DMS153 treated with DMSO at 0.1 percent for 48 hours (cell line): ENCODE measurements around the gene MS4A15.
"Not testable (repeated sequence)": the region's sequence is repeated elsewhere in the genome, so short reads cannot be mapped to it uniquely, and the experiment has no call there.

Source experiments
- DNase-seq: peaks from one replicate; lab custom pipeline; 2025; ENCODE audit not compliant: unreplicated experiment; lab: John Stamatoyannopoulos, UW

The MS4A15 gene, protein sequence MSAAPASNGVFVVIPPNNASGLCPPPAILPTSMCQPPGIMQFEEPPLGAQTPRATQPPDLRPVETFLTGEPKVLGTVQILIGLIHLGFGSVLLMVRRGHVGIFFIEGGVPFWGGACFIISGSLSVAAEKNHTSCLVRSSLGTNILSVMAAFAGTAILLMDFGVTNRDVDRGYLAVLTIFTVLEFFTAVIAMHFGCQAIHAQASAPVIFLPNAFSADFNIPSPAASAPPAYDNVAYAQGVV

DNA sequence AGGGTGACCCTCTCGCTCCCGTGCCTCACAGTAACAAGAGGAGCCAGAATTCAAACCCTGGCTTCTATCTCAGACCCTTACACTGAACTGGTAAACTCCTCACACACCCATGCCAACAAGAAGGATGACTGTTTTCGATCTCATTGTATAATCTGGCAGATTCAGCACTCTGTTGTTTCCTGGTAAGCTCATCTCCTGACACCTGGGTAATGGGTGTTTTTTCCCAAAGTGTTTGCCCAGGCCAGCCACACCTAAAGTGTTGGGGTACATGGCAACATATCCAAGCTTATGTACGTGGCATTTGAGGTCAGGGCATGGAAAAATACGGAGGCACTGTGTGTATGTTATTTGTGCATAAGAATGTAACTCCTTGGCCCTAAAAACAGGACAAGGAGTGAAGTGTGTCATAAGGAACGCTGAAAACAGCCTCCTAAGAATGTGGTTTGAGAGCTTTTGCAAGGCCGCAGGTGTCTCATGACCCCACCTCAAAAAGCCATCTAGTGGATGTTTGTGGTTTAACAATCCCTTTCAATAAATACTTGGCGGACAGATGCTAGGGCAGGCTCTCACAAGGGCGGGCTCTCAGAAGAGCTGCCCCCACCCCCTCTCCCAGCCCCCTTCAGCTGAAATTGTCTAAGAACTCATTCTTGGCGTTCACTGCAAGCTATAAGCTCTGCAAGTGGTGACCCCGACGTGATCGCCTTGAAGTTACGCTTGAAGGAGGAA lies at the start of gene MS4A15:
TSS of gene MS4A15 (plus strand) at position 561 of the 726 bp plus-strand sequence. CDS start 6,867 bp downstream, outside the sequence.
- DNase-seq = no peak

DNA sequence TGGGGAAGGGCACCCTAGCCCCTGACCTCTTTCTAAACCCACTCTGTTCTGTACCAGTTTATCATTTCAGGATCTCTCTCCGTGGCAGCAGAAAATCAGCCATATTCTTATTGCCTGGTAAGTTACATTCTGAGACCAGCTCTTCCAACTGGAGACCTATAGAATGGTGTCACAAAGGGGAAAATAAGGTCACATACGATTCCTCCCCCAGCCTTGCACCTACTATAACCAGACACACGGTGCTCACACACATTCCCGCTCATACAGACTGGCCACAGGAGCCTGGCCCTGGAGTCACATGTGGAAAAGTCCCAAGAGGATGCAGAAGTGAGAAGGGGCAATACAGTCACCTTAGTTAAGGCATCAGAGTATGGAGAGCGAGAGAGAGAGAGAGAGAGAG lies 49.7 kb upstream of the MS4A15 start:
- no peak for DNase-seq

DNA sequence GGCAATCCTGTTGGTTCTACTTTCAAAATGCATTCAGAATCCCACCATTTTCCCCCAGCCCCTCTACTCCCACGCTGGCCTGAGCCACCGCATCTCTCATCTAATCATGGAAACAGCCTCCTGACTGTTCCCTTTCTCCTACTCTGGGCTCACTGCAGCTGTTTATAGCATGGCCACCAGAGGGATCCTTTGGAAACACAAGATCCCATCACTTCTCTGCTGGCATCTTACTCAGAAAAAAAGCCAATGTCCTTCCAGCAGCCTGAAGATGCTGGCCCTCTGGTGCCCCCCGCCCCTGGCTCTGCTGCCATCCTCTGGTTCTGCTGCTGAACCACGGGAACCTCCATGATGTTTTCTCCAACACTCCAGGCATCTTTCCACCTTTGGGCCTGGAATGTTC lies 46.2 kb upstream of the MS4A15 start:
- no peak for DNase-seq

DNA sequence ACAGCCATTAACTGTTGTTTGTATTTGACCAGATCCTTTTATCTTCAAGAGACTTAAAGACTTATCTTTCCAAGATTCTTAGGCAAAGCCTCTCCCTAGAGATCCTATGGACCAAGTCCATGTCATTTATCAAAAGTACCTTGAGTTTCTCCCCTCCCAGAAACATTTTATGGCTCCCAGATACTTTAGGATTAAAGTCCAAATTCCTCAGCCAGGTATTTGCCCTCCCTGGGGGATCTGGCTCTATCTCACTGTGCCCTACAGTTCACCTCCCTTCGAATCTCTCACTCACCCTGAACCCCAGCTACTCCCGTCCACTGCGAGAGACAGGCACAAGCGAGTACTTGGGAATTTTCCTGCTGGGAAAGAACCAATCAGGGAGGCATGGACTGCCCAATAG lies 45.4 kb upstream of the MS4A15 start:
- DNase-seq = no peak

DNA sequence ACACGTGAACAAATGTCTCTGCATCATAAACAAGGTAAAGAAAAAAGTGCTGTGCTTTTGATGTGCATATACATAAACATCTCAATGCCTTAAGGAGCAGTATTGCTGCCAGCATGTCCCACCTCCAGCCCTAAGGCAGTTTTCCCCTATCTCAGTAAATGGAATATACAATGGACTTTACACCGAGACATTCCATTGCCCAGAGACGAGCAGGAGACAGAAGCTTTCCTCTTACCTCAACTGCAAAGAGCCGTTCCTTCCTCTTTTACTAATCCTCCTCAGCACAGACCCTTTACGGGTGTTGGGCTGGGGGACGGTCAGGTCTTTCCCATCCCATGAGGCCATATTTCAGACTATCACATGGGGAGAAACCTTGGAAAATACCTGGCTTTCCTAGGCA lies 43.2 kb upstream of the MS4A15 start:
- not testable (repeated sequence) for DNase-seq

DNA sequence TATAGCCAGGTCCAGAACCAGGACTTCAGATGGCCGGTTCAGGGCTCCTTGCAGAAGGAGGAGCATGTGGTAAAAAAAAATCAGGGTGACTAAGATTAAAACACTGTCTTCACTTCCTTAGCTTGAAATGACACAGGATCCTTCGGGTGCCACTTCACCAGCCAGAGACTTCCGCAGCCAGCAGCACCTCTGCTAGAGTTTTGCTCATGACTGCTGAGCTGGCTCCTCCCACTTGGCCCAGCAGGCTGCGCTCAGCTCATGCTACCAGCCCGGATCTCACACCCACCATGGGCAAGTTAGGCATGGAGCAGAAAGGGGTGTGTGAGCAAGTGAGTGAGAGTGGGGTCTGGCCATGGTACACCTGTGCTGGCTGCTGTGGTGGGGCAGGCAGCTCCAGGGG lies 38.7 kb upstream of the MS4A15 start:
- no peak for DNase-seq

DNA sequence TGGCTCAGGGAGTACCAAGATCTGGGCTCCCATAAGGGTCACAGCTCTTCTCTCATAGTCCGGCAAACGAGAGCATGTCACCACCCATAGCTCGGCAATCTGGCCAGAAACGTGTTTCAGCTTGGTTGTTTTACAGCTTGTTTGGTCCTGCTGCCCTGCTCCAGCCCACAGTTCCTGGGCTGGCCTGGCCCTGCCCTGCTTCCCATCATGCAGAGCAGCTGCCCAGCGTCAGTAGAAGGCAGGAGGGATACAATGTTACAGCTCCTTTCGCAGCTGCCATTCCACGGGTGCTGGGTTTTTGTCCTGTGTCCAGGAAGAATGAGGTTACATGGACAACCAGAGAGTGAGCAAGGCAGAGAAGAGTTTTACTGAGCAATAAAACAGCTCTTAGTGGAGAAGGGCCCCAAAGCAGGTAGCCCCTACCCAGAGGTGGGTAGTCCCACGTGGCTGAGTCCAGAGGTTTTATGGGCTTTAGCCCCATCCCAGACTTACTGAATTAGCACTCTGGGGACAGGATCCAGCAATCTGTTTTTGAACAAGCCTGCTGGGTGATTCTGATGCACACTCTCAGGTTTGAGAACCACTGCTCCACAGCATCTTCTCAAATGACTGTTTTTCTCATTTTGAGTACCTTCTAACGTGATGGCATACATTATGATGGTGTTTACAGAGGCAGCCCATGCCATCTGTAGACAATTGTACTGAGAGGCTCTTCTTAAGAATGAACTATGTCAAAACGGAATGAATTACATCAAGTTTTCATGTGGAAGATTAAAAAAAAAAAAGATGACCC lies 37.9 kb upstream of the MS4A15 start:
- no peak for DNase-seq

DNA sequence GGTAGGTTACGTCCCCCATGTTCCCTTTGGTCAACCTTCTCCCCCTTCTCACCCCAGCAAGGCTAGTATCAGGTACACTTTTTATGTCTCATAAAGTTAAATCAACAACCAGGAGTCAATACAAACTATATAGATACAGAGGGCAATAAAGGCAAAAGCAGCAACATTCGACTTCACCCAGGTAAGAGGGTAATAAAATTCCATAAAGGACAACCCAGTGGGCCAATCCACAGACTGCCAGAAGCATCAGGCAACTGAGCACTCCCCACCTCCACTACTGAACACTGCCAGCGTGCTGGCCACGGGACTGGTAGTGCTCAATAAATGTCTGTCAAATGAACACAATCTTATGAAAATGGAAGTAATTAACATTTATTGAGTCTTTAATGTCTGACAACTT lies 37.3 kb upstream of the MS4A15 start:
- no peak for DNase-seq

DNA sequence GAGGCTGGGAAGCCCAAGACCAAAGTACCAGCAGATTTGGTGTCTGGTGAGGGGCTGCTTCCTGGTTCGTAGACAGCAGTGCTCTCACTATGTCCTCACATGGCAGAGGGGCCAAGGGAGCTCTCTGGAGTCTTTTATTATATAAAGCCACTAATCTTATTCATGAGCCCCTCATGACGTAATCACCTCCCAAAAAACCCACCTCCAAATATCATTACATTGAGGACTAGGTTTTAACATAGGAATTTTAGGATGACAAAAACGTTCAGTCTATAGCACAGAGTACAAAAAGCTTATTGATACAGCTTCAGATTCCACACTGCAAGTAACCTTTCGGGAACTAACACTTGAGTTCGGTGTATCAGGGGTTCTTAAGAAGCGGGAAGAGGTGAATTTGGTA lies 36.2 kb upstream of the MS4A15 start:
- DNase-seq = no peak

DNA sequence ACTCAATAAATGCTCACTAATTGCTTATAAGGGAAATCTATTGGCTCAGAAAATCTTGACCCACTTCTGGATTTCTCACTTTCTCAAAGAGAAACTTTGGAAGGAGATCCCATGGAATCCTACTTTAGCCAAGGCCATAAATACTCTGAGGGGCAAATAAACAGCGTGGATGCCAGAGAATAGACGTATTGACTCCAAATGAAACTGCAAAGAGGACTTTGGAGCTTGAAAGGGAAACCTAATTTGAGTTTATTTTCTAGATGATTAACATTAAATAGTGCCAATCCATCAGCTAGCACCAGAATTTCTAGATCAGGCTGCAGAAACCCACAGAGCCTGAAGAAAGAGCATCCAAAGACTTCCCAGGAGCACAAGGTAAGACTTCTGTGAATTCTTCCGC lies 32.2 kb upstream of the MS4A15 start, which contains the start of gene MS4A18:
TSS of gene MS4A18 (plus strand) at position 301 of the 400 bp plus-strand sequence.
- no peak for DNase-seq

DNA sequence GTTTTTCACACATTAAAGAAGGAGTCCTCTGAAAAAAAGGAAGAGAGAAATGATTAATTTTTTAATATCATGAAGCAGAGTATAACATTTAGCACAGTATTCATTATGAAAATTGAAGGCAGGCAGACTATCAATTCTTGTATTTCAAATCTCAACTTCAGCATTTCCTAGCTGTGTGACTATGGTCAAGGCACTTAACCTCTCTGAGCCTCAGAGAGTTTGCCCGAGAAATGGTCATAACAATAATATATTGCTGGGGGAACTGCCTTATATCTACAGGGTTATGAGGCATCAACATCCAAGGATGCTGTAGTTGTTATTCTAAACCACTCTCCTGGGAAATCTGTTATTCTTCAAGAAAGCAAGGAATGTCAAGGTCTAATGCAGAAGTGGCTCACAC lies 31.1 kb upstream of the MS4A15 start:
- no peak for DNase-seq

DNA sequence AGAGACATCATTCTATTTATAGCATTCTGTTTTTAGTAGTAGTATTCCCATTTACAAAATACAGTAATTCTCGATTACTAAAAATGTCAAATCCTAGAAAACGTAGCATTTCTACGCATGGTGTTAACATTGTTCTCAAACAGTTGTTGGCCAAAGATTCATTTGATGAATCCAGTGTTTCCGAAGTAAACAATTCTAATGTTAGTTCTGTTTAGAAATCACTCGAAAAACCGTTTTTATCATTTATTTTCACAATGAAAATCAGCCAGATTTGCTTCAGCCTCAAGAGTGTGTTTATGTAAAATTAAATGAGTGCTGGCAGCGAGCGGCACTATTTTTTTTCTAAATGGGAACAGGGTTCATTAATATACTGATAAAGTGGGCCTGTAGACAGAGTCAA lies 25.1 kb upstream of the MS4A15 start:
- no peak for DNase-seq

DNA sequence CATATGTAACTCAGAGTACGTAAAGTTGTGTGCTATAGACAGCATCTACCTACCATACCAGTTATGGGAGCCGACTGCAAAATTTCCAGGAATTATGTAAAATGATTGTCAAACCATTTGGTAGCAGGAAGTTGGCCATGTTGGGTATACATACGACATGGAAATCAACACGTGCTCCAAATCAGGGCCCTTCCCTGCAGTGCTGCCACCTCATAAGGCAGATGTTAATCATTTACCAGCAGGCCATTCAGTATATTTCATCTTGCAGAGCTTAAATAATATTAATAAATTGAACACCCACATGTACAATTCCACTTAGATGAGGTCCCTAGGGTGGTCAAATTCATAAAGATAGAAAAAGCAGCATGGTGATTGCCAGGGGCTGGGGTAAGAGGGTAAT lies 22.4 kb upstream of the MS4A15 start:
- no peak for DNase-seq

DNA sequence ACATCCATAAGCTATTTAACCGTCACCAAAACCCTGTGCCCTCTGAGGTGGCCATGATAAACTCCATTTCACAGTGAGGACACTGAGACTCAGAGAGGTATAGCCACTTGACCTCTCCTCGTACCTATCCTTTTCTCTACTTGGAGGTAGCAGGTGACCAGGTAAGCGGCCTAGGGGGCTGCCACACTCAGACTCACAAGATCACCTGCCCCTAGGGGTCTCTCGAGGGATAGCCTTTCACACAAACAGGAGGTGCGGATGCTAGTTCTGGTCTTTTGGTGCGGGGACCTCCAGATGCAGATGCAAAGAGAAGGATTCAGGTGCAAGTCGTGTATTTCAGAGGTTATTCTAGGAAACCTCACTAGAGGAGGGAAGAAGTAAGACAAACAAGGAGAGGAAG lies 17.6 kb upstream of the MS4A15 start:
- DNase-seq = no peak

DNA sequence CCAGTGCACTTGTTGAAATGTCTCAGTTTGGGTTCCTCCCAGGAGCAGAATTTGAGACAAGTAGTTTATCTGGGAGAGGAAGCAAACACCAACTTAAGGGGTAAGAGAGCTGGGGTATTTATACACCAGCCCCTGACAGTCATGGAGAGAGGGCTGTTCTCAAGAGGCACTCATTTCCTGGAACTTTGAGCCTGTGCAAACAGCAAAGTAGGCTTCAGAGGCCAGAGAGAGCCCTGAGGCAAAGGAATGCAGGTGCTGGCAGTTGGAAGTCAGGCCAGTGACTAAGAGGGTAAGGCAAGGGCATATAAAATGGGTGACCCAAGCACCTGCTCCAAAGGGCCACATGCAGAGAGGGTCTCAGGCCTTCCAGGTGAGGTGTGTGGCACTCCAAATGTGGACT lies 16.1 kb upstream of the MS4A15 start:
- DNase-seq = no peak

DNA sequence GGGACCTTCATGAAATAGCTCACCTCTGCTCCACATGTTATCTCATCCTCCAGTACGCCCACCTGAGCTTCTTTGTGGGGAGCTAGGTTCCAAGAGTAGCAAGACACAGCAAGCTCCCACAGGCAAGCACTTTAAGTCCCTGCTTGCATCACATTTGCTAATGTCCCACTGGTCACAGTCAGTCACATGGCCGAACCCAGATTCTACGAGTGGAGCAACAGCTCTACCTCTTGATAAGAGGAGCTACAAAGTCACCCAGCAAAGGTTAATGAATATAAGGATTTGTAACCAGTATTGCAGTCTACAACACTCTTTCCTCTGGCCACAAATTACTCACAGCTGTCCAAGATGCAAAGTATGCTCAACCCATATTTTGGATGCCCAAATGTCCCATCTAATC lies 15.2 kb upstream of the MS4A15 start:
- no peak for DNase-seq

DNA sequence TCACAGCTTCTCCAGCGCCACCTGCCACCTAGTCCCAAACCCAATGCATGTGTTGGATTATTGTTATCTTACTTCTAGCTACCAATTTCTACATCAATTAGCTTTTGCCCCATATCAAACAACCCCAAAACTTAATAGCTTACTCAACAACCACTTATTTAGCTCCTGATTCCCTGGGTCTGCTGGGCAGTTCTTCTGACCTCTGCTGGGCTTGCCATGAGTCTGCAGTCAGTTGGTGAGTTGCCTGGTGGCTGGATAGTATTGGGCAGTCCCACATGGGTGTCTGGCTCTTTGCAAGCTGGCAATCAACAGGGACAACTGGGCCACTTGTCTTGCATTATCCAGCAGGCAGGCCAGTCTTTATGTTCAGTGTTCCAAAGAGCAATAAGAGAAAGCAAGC lies 13.6 kb upstream of the MS4A15 start:
- no peak for DNase-seq

DNA sequence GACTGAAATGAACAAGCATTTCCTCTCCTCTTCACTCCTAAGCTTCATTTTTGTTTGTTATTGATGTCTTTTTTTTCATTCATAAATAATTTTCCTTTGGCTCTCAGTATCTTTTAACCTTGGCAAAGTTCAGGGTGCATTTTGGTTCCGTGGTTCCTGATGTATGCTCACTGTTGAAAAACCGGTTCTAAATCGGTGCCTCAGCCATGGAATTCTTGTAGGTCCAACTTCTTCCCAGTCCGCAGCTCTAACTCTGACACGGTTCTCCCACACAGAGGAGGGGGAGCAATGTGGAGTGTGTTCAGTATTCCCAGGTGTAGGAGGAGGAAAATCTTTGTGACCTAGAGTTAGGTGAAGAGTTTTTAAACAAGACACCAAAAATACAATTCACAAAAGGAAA lies 12.6 kb upstream of the MS4A15 start:
- no peak for DNase-seq

DNA sequence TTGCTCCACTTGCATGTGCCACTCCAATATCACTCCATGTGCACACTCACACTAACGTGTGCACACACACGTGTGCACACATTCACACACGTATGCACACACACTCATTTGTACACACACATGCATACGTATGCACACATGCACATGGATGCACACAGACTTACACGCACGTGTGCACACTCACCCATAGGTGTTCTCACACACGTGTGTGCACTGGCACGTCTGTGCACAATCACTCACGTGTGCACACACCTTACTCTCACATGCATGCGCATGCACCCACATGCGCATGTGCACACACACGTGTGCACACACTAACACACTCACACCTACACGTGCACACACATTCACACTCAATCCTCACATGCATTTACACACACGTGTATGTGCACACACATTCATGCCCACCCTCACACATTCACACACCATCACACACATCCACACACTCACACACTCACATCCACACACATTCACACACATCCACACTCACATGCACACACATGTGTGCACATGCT lies 9.3 kb upstream of the MS4A15 start:
- DNase-seq = no peak

DNA sequence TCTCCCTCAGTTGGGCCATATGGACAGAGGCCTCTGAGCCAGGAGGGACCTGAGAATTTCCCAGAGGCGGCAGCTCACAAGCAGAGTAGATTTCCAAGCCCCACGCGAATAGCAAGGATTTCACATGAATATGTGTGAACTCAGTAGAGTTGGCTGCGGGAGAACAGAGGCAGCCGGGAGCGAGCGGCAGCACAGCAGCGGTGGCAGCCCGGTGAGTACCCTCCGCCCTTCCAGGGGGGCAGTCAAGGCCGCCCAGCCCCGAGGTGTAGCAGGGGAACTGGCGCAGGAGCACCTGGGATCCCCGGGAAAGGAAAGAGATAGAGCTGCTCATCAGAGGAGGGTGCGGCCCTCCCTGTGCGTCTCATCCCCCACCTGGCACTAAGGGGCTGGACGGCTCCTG lies 8.4 kb upstream of the MS4A15 start:
- no peak for DNase-seq

DNA sequence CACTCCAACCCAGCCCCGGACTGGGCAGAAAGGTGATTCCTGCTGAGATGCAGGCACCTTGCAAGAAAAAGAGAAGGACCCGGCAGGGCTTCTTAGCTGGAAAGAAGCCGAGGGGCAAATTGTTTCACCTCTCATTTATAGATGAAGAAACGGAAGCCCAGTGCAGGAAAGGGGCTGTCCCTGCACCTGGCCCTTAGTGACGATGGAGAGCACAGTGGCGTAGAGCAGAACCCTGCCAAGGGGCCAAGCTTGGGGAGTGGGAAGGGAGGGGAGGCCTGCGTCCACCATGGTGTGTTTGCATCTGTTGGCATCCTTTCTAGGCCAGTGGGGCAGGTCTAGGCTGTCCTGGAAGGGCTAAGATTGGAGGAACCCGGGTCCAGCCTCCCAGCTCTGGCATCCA lies 7.8 kb upstream of the MS4A15 start:
- no peak for DNase-seq

DNA sequence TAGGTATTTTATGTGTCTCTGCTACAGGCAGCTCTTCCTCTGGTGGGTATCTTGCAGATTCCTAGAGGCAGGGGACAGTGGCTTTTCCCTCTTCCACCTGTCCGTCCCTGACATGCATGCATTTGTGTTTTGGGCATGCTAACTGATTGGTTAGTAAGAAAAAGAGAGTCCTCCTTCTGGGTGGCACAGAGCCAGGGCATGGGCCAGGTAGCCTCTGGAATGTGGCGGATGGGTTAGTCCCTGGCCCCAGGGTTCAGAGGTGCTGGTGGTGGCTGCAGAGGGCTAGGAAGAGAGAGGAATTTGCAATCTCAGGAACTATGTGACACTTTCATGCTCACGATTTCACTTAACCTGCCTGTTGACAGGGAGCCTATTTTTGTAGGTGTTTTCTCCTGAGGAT lies 5.8 kb upstream of the MS4A15 start:
- DNase-seq = no peak
